Neural cell (in vitro differentiated cells): Measurements from ENCODE around the gene DEPDC5. TPM values are rescaled to one million over a fixed set of nuclear protein-coding genes. Genes with fewer than 3 reads are reported as not detected.

ENCODE experiments used
- H2AFZ ChIP-seq: fragments of 200-600, 300-800 bp; sonication (generic), shearing (Covaris generic); 2 replicates; pipeline ENCODE4 v1.6.0; 2014; ENCODE audit warnings: low read depth, mild to moderate bottlenecking, antibody characterized with exemption, low read length, moderate library complexity
- H3F3A ChIP-seq: fragments of 200-600 bp; shearing (Covaris generic); 2 replicates; pipeline ENCODE4 v1.6.1; 2016; ENCODE audit warnings: mild to moderate bottlenecking, moderate library complexity, mixed read lengths, antibody characterized with exemption, low read length; ENCODE audit not compliant: insufficient read depth, poor library complexity, severe bottlenecking
- H3K27ac ChIP-seq: fragments of 200-600, 300-800 bp; sonication (generic), shearing (Covaris generic); 2 replicates; pipeline ENCODE4 v1.5.1; 2014; ENCODE audit warnings: mild to moderate bottlenecking, low read length, moderate library complexity
- H3K27me3 ChIP-seq: fragments of 300-800, 200-600 bp; sonication (generic), shearing (Covaris generic); 2 replicates; pipeline ENCODE4 v1.6.0; 2014; ENCODE audit warnings: mild to moderate bottlenecking, low read depth, low read length, moderate library complexity; ENCODE audit not compliant: insufficient read depth
- H3K36me3 ChIP-seq: fragments of 300-800, 200-600 bp; sonication (generic), shearing (Covaris generic); 2 replicates; pipeline ENCODE4 v1.5.1; 2014; ENCODE audit warnings: mild to moderate bottlenecking, antibody characterized with exemption, low read length, moderate library complexity; ENCODE audit not compliant: insufficient read depth
- H3K4me2 ChIP-seq: fragments of 300-800, 200-600 bp; sonication (generic), shearing (Covaris generic); 2 replicates; pipeline ENCODE4 v1.6.0; 2014; ENCODE audit warnings: mild to moderate bottlenecking, low read length
- H3K4me3 ChIP-seq: fragments of 300-800, 200-600 bp; sonication (generic), shearing (Covaris generic); 2 replicates; pipeline ENCODE4 v1.5.1; 2014; ENCODE audit warnings: mild to moderate bottlenecking, low read length, moderate library complexity
- H3K79me2 ChIP-seq: fragments of 200-600 bp; shearing (Covaris generic); replicated peaks from 2 replicates; pipeline ENCODE4 v1.6.0; 2014; ENCODE audit warnings: mild to moderate bottlenecking, low read length, moderate library complexity; ENCODE audit not compliant: insufficient read depth
- H3K9ac ChIP-seq: fragments of 300-800, 200-600 bp; sonication (generic), shearing (Covaris generic); 2 replicates; pipeline ENCODE4 v1.6.1; 2016; ENCODE audit warnings: mild to moderate bottlenecking, low read length, mixed read lengths
- H3K9me2 ChIP-seq: fragments of 200-600 bp; shearing (Covaris generic); 2 replicates; pipeline ENCODE4 v1.6.1; 2016; ENCODE audit warnings: mild to moderate bottlenecking, low read length, mixed read lengths; ENCODE audit not compliant: insufficient read depth
- H3K9me3 ChIP-seq: fragments of 200-600, 300-800 bp; sonication (generic), shearing (Covaris generic); 2 replicates; pipeline ENCODE4 v1.6.1; 2016; ENCODE audit warnings: mild to moderate bottlenecking, mixed run types, low read length, moderate library complexity, mixed read lengths
- H4K20me1 ChIP-seq: fragments of 200-600 bp; shearing (Covaris generic); 2 replicates; pipeline ENCODE4 v1.6.1; 2016; ENCODE audit warnings: mild to moderate bottlenecking, mixed run types; ENCODE audit not compliant: insufficient read depth
- EP300 ChIP-seq: fragments of 450-650 bp; conservative IDR thresholded peaks from 2 replicates; pipeline ENCODE4 v1.6.1; 2014; ENCODE audit warnings: antibody characterized with exemption, mild to moderate bottlenecking, moderate library complexity; ENCODE audit not compliant: poor library complexity, severe bottlenecking
- EZH2 ChIP-seq: fragments of 200-600, 300-800 bp; shearing (Covaris generic), sonication (generic); IDR thresholded peaks from 2 replicates; pipeline ENCODE4 v1.6.1; 2014; ENCODE audit warnings: antibody characterized with exemption, low read length, borderline replicate concordance, mild to moderate bottlenecking; ENCODE audit not compliant: insufficient read depth, poor library complexity, severe bottlenecking
- MXI1 ChIP-seq: fragments of 450-650 bp; conservative IDR thresholded peaks from 2 replicates; pipeline ENCODE4 v1.6.1; 2014; ENCODE audit warnings: antibody characterized with exemption, mild to moderate bottlenecking; ENCODE audit not compliant: poor library complexity, severe bottlenecking
- POLR2AphosphoS5 ChIP-seq: IDR thresholded peaks from 2 replicates; pipeline ENCODE4 v1.6.1; 2012
- RAD21 ChIP-seq: fragments of 450-650 bp; conservative IDR thresholded peaks from 2 replicates; pipeline ENCODE4 v1.6.1; 2014; ENCODE audit warnings: antibody characterized with exemption, mild to moderate bottlenecking, moderate library complexity
- REST ChIP-seq: IDR thresholded peaks from 2 replicates; pipeline ENCODE4 v1.6.1; 2012; ENCODE audit warnings: borderline replicate concordance
- SMC3 ChIP-seq: fragments of 450-650 bp; conservative IDR thresholded peaks from 2 replicates; pipeline ENCODE4 v1.6.1; 2014; ENCODE audit warnings: antibody characterized with exemption, mild to moderate bottlenecking, moderate library complexity; ENCODE audit not compliant: poor library complexity
- TAF1 ChIP-seq: IDR thresholded peaks from 2 replicates; pipeline ENCODE4 v1.6.1; 2012; ENCODE audit warnings: low read depth
- polyA plus RNA-seq: library from polyadenylated mRNA; depleted of rRNA; stranded (reverse); fragments of >200 nt; gene quantifications from 2 replicates; pipeline ENCODE4 v1.2.3, GENCODE V29; 2014
- TF ChIP-seq, protein P1 (sequence below): fragments of 450-650 bp; IDR thresholded peaks from 2 replicates; pipeline ENCODE4 v1.5.1; 2014; ENCODE audit warnings: antibody characterized with exemption, mild to moderate bottlenecking, moderate library complexity; ENCODE audit not compliant: poor library complexity, severe bottlenecking

Gene DEPDC5
- polyA plus RNA-seq, 1 donor from 2014 or later: 11.3 TPM

DNA sequence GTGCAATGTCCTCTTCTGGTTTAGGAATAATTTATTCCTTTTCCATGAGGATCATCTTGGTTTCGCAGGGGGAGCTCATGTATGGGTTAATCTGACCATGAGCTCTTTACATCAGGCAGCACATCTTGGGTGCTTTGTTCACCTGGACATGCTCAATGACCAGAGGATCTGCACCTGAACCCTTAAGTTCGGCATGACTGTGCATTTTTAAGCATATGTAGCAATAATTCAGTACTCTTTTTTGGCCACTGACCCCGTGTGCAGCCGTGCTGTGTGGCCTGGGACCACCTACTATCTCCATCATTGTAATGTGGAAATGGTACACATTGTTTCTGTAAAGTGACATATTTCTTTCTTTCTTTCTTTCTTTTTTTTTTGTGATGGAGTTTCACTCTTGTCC lies 62.9 kb downstream of the DEPDC5 start:
- Histone ChIP-seq H4K20me1 (no peaks in the 10 kb centered on the region), H3K36me3 (peaks cover 8% of the 10 kb centered on the region), H3K79me2 (no peaks in the 10 kb centered on the region), H3F3A (no peaks in the 10 kb centered on the region), H3K9me2 (no peaks in the 10 kb centered on the region), H2AFZ (no peak overlapping the region), H3K27ac (no peak overlapping the region), H3K9ac (no peak overlapping the region), H3K4me2 (no peak overlapping the region), H3K4me3 (no peak overlapping the region), H3K9me3 (no peaks in the 10 kb centered on the region), H3K27me3 (no peaks in the 10 kb centered on the region)
- no peak for TF ChIP-seq MXI1

- Histone ChIP-seq H3K9ac (no peak overlapping the region), H3K27ac (no peak overlapping the region), H3K4me2 (no peak overlapping the region), H3K9me3 (no peaks in the 10 kb centered on the region), H2AFZ (no peak overlapping the region), H3K4me3 (no peak overlapping the region), H3K9me2 (no peaks in the 10 kb centered on the region), H3K79me2 (no peaks in the 10 kb centered on the region), H3F3A (no peaks in the 10 kb centered on the region), H3K36me3 (peaks cover 14% of the 10 kb centered on the region), H3K27me3 (no peaks in the 10 kb centered on the region), H4K20me1 (no peaks in the 10 kb centered on the region)
- TF ChIP-seq RAD21: no peak
- TF ChIP-seq REST: no peak
These were observed 64.9 kb downstream of the DEPDC5 start for GRCh38 chr22:31818481-31819392.

DNA sequence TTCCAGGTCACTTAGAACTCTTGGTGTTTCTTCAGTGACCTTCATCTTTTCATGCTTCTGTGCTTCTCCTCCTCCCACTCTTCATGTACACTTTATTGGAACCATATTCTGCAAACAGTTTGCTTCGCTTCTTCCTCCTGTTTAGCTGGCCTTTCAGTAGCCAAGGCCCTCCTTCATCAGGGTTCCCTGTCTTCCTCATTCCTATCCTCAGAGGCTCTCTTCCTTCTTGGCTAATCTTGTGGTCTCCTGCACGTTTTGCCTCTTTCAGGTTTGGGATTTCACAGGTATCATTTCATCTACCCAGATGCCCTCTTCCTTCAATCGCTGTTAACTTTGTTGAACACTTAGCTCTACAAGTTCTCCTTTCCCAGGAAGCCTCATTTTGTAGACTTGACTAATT lies 66.8 kb downstream of the DEPDC5 start:
- Histone ChIP-seq H3K27ac (no peak overlapping the region), H3K9me3 (no peaks in the 10 kb centered on the region), H3F3A (no peaks in the 10 kb centered on the region), H2AFZ (no peak overlapping the region), H3K4me3 (no peak overlapping the region), H3K27me3 (no peaks in the 10 kb centered on the region), H3K79me2 (no peaks in the 10 kb centered on the region), H3K36me3 (peaks cover 14% of the 10 kb centered on the region), H3K9me2 (no peaks in the 10 kb centered on the region), H4K20me1 (no peaks in the 10 kb centered on the region), H3K9ac (no peak overlapping the region), H3K4me2 (no peak overlapping the region)
- TF ChIP-seq RAD21 (no peak), EZH2 (no peak), SMC3 (no peak), MXI1 (no peak), EP300 (no peak), REST (no peak), POLR2AphosphoS5 (no peak), TAF1 (no peak)
- TF ChIP-seq, protein P1, sequence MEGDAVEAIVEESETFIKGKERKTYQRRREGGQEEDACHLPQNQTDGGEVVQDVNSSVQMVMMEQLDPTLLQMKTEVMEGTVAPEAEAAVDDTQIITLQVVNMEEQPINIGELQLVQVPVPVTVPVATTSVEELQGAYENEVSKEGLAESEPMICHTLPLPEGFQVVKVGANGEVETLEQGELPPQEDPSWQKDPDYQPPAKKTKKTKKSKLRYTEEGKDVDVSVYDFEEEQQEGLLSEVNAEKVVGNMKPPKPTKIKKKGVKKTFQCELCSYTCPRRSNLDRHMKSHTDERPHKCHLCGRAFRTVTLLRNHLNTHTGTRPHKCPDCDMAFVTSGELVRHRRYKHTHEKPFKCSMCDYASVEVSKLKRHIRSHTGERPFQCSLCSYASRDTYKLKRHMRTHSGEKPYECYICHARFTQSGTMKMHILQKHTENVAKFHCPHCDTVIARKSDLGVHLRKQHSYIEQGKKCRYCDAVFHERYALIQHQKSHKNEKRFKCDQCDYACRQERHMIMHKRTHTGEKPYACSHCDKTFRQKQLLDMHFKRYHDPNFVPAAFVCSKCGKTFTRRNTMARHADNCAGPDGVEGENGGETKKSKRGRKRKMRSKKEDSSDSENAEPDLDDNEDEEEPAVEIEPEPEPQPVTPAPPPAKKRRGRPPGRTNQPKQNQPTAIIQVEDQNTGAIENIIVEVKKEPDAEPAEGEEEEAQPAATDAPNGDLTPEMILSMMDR: no peak
